Ectodermal cell (in vitro differentiated cells): ENCODE results near the gene NR3C1.

Source experiments
- H3K27ac ChIP-seq: 2 replicates; pipeline ENCODE4 v1.7.0; 2013; ENCODE audit warnings: mild to moderate bottlenecking, low read depth, low read length; ENCODE audit not compliant: insufficient read depth, poor library complexity, severe bottlenecking
- H3K27me3 ChIP-seq: 2 replicates; pipeline ENCODE4 v1.7.0; 2013; ENCODE audit warnings: mild to moderate bottlenecking, low read length; ENCODE audit not compliant: insufficient read depth, control insufficient read depth, poor library complexity, severe bottlenecking
- H3K36me3 ChIP-seq: one replicate; pipeline ENCODE4 v1.7.0; 2013; ENCODE audit warnings: low read length; ENCODE audit not compliant: control insufficient read depth, insufficient read depth
- H3K4me1 ChIP-seq: one replicate; pipeline ENCODE4 v1.7.0; 2013; ENCODE audit warnings: low read length; ENCODE audit not compliant: control insufficient read depth, insufficient read depth
- H3K4me3 ChIP-seq: 2 replicates; pipeline ENCODE4 v1.7.0; 2013; ENCODE audit warnings: low read depth, low read length, control low read depth; ENCODE audit not compliant: insufficient read depth
- H3K9me3 ChIP-seq: 2 replicates; pipeline ENCODE4 v1.7.0; 2013; ENCODE audit warnings: mild to moderate bottlenecking, low read length, moderate library complexity; ENCODE audit not compliant: control insufficient read depth
- WGBS, 2 experiments: methylation state at CpG; one replicate each; pipeline ENCODE4 v1.1.7; 2013; ENCODE audit warnings: missing lambda C conversion rate in 2 of 2; 5-methylcytosine and 5-hydroxymethylcytosine counted together

Gene NR3C1

DNA sequence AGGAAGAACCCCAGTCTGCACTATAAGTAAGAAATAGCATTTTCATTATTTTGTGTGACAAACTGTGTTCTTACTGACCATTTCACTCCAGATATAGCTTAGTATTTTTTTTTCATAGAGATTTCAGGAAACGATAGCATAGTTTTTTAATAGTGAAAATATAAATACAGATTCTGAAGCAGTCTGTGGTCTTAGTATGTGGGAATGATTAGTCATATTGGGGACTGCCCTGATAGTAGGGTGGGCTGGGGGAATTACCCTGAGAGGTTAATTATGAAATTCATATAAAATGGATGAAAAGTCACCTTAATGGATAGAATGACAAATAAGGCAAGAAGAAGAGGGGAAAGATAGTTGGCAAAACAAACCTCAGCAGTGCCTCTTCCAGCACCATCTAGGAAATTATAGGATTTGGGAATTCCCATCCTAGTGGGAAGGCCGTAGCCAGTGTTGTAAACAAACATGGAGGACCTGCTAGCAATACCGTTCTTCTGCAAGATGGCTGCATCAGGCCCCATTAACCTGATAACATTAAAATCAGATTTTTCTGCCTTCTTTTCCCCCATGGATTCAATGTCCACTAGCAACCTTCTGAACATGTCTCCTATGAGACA is 23.7 kb upstream of the NR3C1 start:
- no peaks in the 10 kb centered on the region for H3K36me3 ChIP-seq
- H3K4me1 ChIP-seq: no peaks in the 10 kb centered on the region
- no peak overlapping the region for H3K27ac ChIP-seq
- H3K9me3 ChIP-seq: no peaks in the 10 kb centered on the region
- H3K4me3 ChIP-seq: no peak overlapping the region
- 93 to 94% methylated on average over 3 of the region's 3 CpGs for WGBS, 2 experiments
- H3K27me3 ChIP-seq: no peaks in the 10 kb centered on the region

DNA sequence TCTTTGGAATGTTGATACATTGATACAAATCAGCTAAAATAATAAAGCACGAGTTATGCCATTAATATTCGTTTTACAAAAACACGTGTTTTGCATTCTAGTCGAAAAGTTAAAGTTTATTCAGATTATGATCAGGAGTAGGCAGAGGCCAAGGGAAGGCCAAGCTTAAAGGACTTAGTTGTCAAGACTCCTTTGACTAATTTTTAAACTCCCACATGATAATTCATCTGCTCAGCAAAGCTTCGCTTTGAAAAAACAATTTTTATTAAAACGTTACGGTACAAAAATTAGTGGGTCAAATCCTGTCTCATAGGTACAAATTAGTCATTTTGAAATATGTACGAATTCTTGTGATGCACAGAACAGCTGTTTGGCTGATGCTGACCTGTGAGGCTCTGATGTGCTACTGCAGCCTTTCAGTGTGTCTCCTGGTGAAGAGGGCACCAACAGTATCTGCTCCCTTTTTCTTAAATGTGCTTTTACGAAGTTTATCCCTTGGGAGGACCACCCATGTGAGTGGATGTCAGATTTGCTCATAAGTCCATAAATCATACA is 23.0 kb upstream of the NR3C1 start:
- 92 to 95% methylated on average over 8 to 9 of the region's 9 CpGs for WGBS, 2 experiments
- no peak overlapping the region for H3K27ac ChIP-seq
- H3K4me3 ChIP-seq: no peak overlapping the region
- H3K36me3 ChIP-seq: no peaks in the 10 kb centered on the region
- H3K4me1 ChIP-seq: no peaks in the 10 kb centered on the region
- no peaks in the 10 kb centered on the region for H3K9me3 ChIP-seq
- no peaks in the 10 kb centered on the region for H3K27me3 ChIP-seq

DNA sequence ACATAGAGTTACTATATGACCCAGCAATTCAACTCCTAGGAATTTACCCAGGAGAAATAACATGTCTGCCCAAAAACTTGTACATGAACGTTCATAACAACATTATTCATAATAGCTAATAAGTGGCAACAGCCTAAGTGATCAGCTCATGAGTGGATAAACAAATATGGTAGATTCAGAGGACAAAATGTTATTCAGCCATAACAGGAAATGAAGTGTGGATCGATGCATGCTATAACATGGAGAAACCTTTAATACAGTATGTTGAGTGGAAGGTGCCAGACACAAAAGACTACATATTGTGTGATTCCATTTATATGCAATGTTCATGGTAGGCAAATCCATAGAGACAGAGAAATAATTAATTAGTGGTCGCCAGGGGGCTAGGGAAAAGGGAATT is 22.3 kb upstream of the NR3C1 start:
- H3K9me3 ChIP-seq: no peaks in the 10 kb centered on the region
- WGBS, 2 experiments: 89 to 96% methylated on average over 3 of the region's 3 CpGs

DNA sequence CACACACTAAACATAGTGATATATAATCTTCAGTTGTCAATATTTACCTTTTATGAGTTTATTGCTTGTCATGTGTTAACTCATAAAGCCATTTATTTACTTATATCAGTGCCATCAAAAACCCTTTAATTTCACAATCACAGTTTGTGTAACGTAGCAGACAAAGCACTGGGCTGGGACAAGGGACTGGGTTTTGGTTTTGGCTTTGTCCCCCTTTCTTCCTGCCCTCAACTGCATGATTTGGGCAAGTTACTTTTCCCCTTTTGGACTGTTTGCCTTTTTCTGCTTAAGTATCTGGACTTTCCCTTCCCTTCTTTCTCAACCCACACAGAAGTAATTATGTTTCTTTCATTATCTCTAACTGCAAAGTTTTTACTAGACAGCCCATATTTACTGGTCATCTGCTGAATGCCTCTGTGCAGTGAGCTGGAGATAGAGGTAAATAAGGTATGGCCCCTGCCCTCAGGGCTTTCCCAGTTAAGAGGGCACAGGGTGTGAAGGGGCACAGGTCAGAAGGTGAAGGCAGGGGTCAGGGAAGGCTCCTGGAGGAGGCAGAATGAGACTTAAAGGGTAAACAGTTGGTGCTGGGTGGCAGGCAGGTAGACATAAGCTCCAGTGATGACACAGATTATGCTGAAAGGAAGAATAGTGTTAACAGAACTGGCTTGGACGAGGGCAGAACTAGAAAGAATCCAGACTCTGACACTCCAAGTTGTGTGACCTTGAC is 14.8 kb upstream of the NR3C1 start:
- no peaks in the 10 kb centered on the region for H3K9me3 ChIP-seq
- no peaks in the 10 kb centered on the region for H3K4me1 ChIP-seq
- no peak overlapping the region for H3K27ac ChIP-seq
- H3K27me3 ChIP-seq: no peaks in the 10 kb centered on the region
- WGBS, 2 experiments: 74 to 90% methylated on average over 2 of the region's 2 CpGs
- H3K36me3 ChIP-seq: no peaks in the 10 kb centered on the region
- H3K4me3 ChIP-seq: no peak overlapping the region

More for the DNA sequence above, 22.3 kb upstream of the NR3C1 start:
- no peaks in the 10 kb centered on the region for H3K36me3 ChIP-seq
- no peaks in the 10 kb centered on the region for H3K4me1 ChIP-seq
- no peak overlapping the region for H3K27ac ChIP-seq
- H3K4me3 ChIP-seq: no peak overlapping the region
- H3K27me3 ChIP-seq: no peaks in the 10 kb centered on the region

DNA sequence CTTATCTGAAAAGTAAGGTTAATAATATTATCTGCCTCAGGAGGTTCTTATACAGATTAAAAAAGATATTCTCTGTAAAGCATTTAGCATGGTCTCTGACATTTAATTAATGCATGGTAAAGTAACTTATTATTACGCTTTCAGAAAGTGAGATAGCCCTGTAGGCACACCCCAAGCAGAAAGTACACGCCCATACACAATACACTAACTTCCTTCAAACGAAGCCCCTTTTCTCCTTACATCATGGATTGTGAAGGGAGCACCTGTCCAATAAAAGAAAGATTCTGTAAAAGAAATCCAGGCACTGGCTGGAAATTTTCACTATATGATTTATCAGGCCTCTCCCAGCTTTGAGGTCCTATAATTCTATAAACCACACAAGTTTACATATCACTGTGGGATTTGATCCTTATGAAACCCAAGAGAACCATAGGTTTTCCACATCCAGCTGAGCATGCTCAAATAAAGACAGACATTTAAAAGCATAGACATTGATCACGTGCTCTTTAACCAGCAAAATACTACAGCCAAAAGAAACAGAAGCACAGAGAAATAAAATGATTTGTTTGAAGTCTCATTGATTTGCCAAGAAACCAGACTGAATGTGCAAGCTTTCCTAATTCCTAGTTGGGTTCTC is 14.1 kb upstream of the NR3C1 start:
- Histone ChIP-seq H3K27me3 (no peaks in the 10 kb centered on the region), H3K4me3 (no peak overlapping the region), H3K9me3 (no peaks in the 10 kb centered on the region), H3K27ac (no peak overlapping the region), H3K4me1 (no peaks in the 10 kb centered on the region), H3K36me3 (no peaks in the 10 kb centered on the region)
- 92 to 97% methylated on average over 3 to 4 of the region's 4 CpGs for WGBS, 2 experiments

DNA sequence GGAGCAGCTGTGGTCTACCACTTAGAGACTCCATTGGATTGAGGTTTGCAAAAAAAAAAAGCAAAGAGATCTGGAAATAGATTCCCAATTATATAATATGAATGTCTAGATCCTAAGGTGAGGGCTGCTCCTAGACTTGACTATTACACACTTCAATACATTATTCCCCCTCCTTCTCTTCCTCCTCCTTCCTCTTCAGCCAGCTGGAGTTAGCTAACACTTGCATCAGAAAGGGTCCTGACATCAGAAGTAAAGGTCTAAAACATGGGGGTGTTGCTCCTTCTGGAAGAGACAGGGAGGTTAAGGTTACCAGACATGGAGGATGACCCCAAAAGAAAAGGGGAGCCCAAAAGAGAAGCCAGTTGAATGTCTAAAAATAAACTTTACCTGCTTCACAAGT is 12.9 kb upstream of the NR3C1 start:
- H3K27ac ChIP-seq: no peak overlapping the region
- no peaks in the 10 kb centered on the region for H3K36me3 ChIP-seq
- H3K9me3 ChIP-seq: no peaks in the 10 kb centered on the region
- H3K27me3 ChIP-seq: no peaks in the 10 kb centered on the region
- no peaks in the 10 kb centered on the region for H3K4me1 ChIP-seq
- no peak overlapping the region for H3K4me3 ChIP-seq

DNA sequence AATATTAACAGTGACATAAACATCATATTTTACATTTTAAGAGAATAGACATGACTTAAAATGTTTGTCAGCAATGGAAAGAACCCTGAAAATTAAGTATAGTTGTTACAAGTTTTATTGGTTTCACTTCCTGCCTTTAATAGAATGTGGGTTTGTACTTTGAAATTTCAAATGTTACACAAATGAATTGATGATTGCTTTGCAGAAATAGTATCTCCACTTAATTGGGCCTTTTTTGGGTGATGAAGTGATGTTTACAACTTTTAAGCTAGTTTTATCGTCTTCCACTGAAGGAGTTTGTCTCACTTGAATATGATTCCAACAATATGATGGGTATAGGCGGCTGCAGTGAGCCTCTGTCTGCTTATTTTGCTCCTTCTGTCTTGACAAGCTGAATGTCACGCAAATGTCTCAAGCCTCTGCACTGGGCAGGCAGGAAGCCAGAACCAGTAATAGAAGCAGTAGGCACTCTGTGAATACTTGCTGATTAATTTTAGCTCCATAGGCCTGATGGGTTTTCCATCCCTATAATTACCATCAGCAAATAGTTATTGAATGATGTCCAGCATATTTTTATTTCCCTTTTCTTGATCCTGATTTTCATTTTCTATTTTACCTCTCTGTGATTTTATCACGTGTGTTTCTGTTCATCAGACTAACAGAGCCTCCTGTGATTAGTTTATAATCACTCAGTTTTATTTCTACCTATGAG is 10.6 kb upstream of the NR3C1 start:
- WGBS, 2 experiments: 88 to 95% methylated on average over 3 to 4 of the region's 4 CpGs

DNA sequence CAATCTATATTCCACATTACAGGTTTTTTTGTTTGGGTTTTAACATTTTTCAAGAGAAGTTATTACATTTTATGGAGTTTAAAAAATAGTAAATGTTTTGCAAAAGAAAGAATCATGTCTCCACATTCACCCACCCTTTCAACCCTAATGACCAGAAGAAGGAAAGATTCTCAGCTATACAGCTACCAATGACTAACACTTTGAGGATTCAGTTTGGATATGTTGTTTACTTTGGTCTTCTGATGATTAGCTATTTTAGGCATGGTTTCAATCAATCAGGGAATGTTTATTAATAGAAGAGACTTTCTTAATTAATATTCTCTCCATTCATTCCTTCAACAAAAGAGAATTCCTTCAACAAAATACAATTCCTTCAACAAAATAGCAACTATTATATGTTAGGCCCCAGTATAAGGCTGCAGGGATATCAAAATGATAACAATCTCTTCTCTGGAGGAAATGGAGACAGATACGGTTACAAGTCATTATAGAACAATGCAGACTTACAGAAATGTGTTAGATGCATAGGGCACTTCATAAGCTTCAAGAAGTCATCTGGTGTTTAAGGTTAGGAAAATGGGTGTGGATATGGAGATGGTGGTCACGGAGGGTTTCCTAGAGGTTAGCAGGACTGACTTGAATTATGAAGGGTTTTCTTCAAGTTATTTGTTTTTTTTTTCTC is 9.3 kb upstream of the NR3C1 start:
- H3K4me1 ChIP-seq: no peaks in the 10 kb centered on the region
- H3K27me3 ChIP-seq: no peaks in the 10 kb centered on the region
- 95 to 96% methylated on average over 2 of the region's 2 CpGs for WGBS, 2 experiments

More for the DNA sequence above, 10.6 kb upstream of the NR3C1 start:
- Histone ChIP-seq H3K36me3 (no peaks in the 10 kb centered on the region), H3K4me1 (no peaks in the 10 kb centered on the region), H3K4me3 (no peak overlapping the region), H3K9me3 (no peaks in the 10 kb centered on the region), H3K27ac (no peak overlapping the region), H3K27me3 (no peaks in the 10 kb centered on the region)

DNA sequence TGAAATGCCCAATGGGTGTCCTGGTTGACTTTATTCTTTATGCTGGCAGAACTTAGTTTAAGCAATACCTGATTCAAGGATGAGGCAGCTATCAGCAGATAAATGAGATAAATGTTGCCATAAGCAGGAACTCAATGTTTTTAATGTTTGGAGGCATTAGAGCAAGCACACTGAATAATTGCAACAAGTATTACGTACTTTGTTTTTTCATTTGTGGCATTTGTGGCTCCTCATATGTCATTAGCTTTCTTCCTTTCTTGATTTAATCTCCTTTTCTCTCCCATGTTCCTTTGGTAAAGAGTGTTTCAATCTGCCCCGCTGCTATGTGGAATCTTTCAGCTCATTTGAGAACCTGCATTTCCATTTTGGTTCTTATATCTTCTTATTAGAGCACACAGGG is 6.4 kb upstream of the NR3C1 start:
- Histone ChIP-seq H3K9me3 (no peaks in the 10 kb centered on the region), H3K4me1 (no peaks in the 10 kb centered on the region), H3K27ac (no peak overlapping the region), H3K36me3 (no peaks in the 10 kb centered on the region), H3K27me3 (peaks cover 7% of the 10 kb centered on the region), H3K4me3 (no peak overlapping the region)
- WGBS, 2 experiments: 96 to 100% methylated on average over 1 to 2 of the region's 2 CpGs

More for the DNA sequence above, 9.3 kb upstream of the NR3C1 start:
- H3K36me3 ChIP-seq: no peaks in the 10 kb centered on the region
- no peak overlapping the region for H3K27ac ChIP-seq
- no peaks in the 10 kb centered on the region for H3K9me3 ChIP-seq
- no peak overlapping the region for H3K4me3 ChIP-seq
